SU-DHL-6 (cell line): ENCODE results near the gene RNF141.

Source experiments
- H2AFZ ChIP-seq: fragments of 200-600 bp; sonication (generic); 2 replicates; pipeline ENCODE4 v1.6.1; 2014; ENCODE audit warnings: low read depth, mild to moderate bottlenecking, moderate library complexity, mixed read lengths, antibody characterized with exemption, low read length; ENCODE audit not compliant: severe bottlenecking
- H3F3A ChIP-seq: fragments of 200-600 bp; shearing (Covaris generic); 2 replicates; pipeline ENCODE4 v1.6.0; 2016; ENCODE audit warnings: antibody characterized with exemption, mild to moderate bottlenecking; ENCODE audit not compliant: insufficient read depth
- H3K27ac ChIP-seq: fragments of 200-600 bp; sonication (generic); 2 replicates; pipeline ENCODE4 v1.5.1; 2016; ENCODE audit warnings: low read depth, mild to moderate bottlenecking, low read length, moderate library complexity, mixed read lengths
- H3K27me3 ChIP-seq: fragments of 200-600 bp; sonication (generic), shearing (Covaris generic); 2 replicates; pipeline ENCODE4 v1.6.0; 2014; ENCODE audit warnings: mild to moderate bottlenecking, low read length
- H3K36me3 ChIP-seq: fragments of 200-600 bp; sonication (generic); 2 replicates; pipeline ENCODE4 v1.6.1; 2014; ENCODE audit warnings: mild to moderate bottlenecking, low read length, mixed read lengths
- H3K4me2 ChIP-seq: fragments of 300-600, 200-600 bp; shearing (Covaris generic), sonication (generic); 2 replicates; pipeline ENCODE4 v1.6.0; 2014; ENCODE audit warnings: low read length, low read depth, mild to moderate bottlenecking; ENCODE audit not compliant: poor library complexity, severe bottlenecking
- H3K4me3 ChIP-seq: fragments of 200-600 bp; sonication (generic); 2 replicates; pipeline ENCODE4 v1.5.1; 2014; ENCODE audit warnings: antibody characterized with exemption, low read length, mild to moderate bottlenecking, mixed read lengths; ENCODE audit not compliant: insufficient read depth, poor library complexity, severe bottlenecking
- H3K79me2 ChIP-seq: fragments of 200-600 bp; sonication (generic); 2 replicates; pipeline ENCODE4 v1.6.1; 2014; ENCODE audit warnings: mild to moderate bottlenecking, low read length, moderate library complexity; ENCODE audit not compliant: insufficient read depth
- H3K9ac ChIP-seq: fragments of 200-600 bp; sonication (generic); 2 replicates; pipeline ENCODE4 v1.7.0; 2014; ENCODE audit warnings: mild to moderate bottlenecking, low read length
- H3K9me2 ChIP-seq: fragments of 200-600 bp; sonication (generic); replicated peaks from 2 replicates; pipeline ENCODE4 v1.6.1; 2014; ENCODE audit warnings: low read length; ENCODE audit not compliant: insufficient read depth
- H3K9me3 ChIP-seq: fragments of 200-600 bp; sonication (generic); 2 replicates; pipeline ENCODE4 v1.6.1; 2014; ENCODE audit warnings: low read length, mixed read lengths; ENCODE audit not compliant: insufficient read depth
- H4K20me1 ChIP-seq: fragments of 200-600 bp; sonication (generic); 2 replicates; pipeline ENCODE4 v1.6.1; 2014; ENCODE audit warnings: low read depth, mild to moderate bottlenecking, antibody characterized with exemption, low read length, moderate library complexity, mixed read lengths
- CTCF ChIP-seq: fragments of 200-600 bp; sonication (generic); IDR thresholded peaks from one replicate; pipeline ENCODE4 v1.5.1; 2017; ENCODE audit warnings: antibody characterized with exemption, mild to moderate bottlenecking, low read length, moderate library complexity; ENCODE audit not compliant: insufficient read depth, poor library complexity, severe bottlenecking
- EZH2phosphoT487 ChIP-seq: fragments of 200-600 bp; sonication (generic), shearing (Covaris generic); conservative IDR thresholded peaks from 2 replicates; pipeline ENCODE4 v1.6.1; 2018; ENCODE audit warnings: mild to moderate bottlenecking, antibody characterized with exemption, low read length, moderate library complexity, mixed read lengths

The RNF141 gene

GRCh38 chr11:10497371-10498021, 43.5 kb downstream of the RNF141 start:
- Histone ChIP-seq H3K9me2 (no peaks in the 10 kb centered on the region), H2AFZ (no peak overlapping the region), H3K9me3 (no peaks in the 10 kb centered on the region), H3K9ac (no peak overlapping the region), H3K27ac (no peak overlapping the region), H4K20me1 (no peaks in the 10 kb centered on the region), H3K36me3 (no peaks in the 10 kb centered on the region), H3K4me3 (no peak overlapping the region), H3K27me3 (no peaks in the 10 kb centered on the region), H3K79me2 (no peaks in the 10 kb centered on the region), H3K4me2 (no peak overlapping the region), H3F3A (no peaks in the 10 kb centered on the region)
- TF ChIP-seq EZH2phosphoT487, result no peak
- TF ChIP-seq CTCF, result no peak

GRCh38 chr11:10496296-10496936, 44.6 kb downstream of the RNF141 start:
- Histone ChIP-seq H3K9me2 (no peaks in the 10 kb centered on the region), H3F3A (no peaks in the 10 kb centered on the region), H3K4me2 (no peak overlapping the region), H3K27me3 (no peaks in the 10 kb centered on the region), H3K79me2 (no peaks in the 10 kb centered on the region), H4K20me1 (no peaks in the 10 kb centered on the region), H3K9me3 (no peaks in the 10 kb centered on the region), H2AFZ (no peak overlapping the region), H3K27ac (no peak overlapping the region), H3K9ac (no peak overlapping the region), H3K36me3 (no peaks in the 10 kb centered on the region), H3K4me3 (no peak overlapping the region)
- TF ChIP-seq CTCF (no peak), EZH2phosphoT487 (no peak)

- H3K27me3 ChIP-seq, result no peaks in the 10 kb centered on the region
- H3K9me3 ChIP-seq, result no peaks in the 10 kb centered on the region
- no peaks in the 10 kb centered on the region for H3K36me3 ChIP-seq
- H2AFZ ChIP-seq, result no peak overlapping the region
- TF ChIP-seq CTCF, result no peak
- TF ChIP-seq EZH2phosphoT487, result no peak
- H3K4me3 ChIP-seq, result no peak overlapping the region
- no peak overlapping the region for H3K27ac ChIP-seq
- no peaks in the 10 kb centered on the region for H3K9me2 ChIP-seq
- no peak overlapping the region for H3K9ac ChIP-seq
- no peaks in the 10 kb centered on the region for H3K79me2 ChIP-seq
- H3F3A ChIP-seq, result no peaks in the 10 kb centered on the region
- no peaks in the 10 kb centered on the region for H4K20me1 ChIP-seq
- no peak overlapping the region for H3K4me2 ChIP-seq
These were observed 45.6 kb downstream of the RNF141 start for GRCh38 chr11:10495464-10495786.
